Glutamatergic neuron (in vitro differentiated cells): ENCODE data around the gene AQP4. TPM values are rescaled to one million over a fixed set of nuclear protein-coding genes. Genes with fewer than 3 reads are reported as not detected.

Experiments used
- DNase-seq: peaks from one replicate; pipeline ENCODE4 v3.0.0; 2022
- H3K27ac Mint-ChIP-seq: one replicate; pipeline ENCODE4 v1.8.0; 2020; ENCODE audit warnings: mild to moderate bottlenecking, mixed read lengths, inconsistent platforms; ENCODE audit not compliant: unreplicated experiment
- H3K27me3 Mint-ChIP-seq: one replicate; pipeline ENCODE4 v1.8.0; 2020; ENCODE audit warnings: mild to moderate bottlenecking, moderate library complexity, mixed read lengths, inconsistent platforms; ENCODE audit not compliant: unreplicated experiment
- H3K36me3 Mint-ChIP-seq: one replicate; pipeline ENCODE4 v1.8.0; 2020; ENCODE audit warnings: mild to moderate bottlenecking, mixed read lengths, inconsistent platforms; ENCODE audit not compliant: unreplicated experiment
- H3K4me1 Mint-ChIP-seq: one replicate; pipeline ENCODE4 v1.8.0; 2020; ENCODE audit warnings: mild to moderate bottlenecking, low read depth, mixed read lengths, inconsistent platforms; ENCODE audit not compliant: unreplicated experiment
- H3K4me3 Mint-ChIP-seq: one replicate; pipeline ENCODE4 v1.8.0; 2020; ENCODE audit warnings: mild to moderate bottlenecking, mixed read lengths, inconsistent platforms; ENCODE audit not compliant: unreplicated experiment
- H3K9me3 Mint-ChIP-seq: one replicate; pipeline ENCODE4 v1.8.0; 2020; ENCODE audit warnings: mild to moderate bottlenecking, moderate library complexity, mixed read lengths, inconsistent platforms; ENCODE audit not compliant: unreplicated experiment
- total RNA-seq: library from RNA; stranded (reverse); fragmentation: NEBNext Ultra II Directional; extraction: Animal tissue kit (Norgen Biotek cat#: 25700); gene quantifications from one replicate; pipeline ENCODE4 v1.2.1, GENCODE V29; 2021; ENCODE audit not compliant: unreplicated experiment
- TF ChIP-seq, protein P1 (sequence below): fragments of 200-600 bp; sonication (generic); IDR thresholded peaks from one replicate; pipeline ENCODE4 v1.5.0; 2021; ENCODE audit not compliant: partially characterized antibody, unreplicated experiment

The AQP4 gene
- total RNA-seq, 1 donor from 2014 or later: not detected

DNA sequence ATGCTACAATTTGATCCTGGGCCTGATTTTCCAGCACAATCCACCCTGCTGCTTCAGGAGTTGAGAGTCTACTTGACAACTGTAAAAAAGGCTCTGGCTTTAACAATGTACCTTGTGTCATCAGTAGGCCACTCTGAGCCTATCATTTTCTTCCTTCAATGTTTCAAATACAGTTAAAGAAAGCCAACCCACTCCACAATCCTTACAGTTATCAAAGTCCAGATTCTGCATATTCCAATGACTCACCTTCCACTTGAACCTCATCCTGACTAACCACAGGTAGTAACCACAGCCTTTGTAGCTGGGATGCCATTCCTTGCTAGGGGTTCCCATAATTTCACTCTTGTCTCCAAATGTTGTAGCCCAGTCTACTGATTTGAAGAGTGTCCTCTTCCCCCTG, 35.5 kb upstream of the AQP4 start:
- DNase-seq: no peak
- Mint-ChIP-seq H3K4me3 (no peak overlapping the region), H3K9me3 (peaks cover 7% of the 10 kb centered on the region), H3K27ac (no peak overlapping the region), H3K4me1 (no peaks in the 10 kb centered on the region), H3K36me3 (peaks cover 19% of the 10 kb centered on the region), H3K27me3 (no peaks in the 10 kb centered on the region)
- TF ChIP-seq, protein P1, sequence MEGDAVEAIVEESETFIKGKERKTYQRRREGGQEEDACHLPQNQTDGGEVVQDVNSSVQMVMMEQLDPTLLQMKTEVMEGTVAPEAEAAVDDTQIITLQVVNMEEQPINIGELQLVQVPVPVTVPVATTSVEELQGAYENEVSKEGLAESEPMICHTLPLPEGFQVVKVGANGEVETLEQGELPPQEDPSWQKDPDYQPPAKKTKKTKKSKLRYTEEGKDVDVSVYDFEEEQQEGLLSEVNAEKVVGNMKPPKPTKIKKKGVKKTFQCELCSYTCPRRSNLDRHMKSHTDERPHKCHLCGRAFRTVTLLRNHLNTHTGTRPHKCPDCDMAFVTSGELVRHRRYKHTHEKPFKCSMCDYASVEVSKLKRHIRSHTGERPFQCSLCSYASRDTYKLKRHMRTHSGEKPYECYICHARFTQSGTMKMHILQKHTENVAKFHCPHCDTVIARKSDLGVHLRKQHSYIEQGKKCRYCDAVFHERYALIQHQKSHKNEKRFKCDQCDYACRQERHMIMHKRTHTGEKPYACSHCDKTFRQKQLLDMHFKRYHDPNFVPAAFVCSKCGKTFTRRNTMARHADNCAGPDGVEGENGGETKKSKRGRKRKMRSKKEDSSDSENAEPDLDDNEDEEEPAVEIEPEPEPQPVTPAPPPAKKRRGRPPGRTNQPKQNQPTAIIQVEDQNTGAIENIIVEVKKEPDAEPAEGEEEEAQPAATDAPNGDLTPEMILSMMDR: no peak

DNA sequence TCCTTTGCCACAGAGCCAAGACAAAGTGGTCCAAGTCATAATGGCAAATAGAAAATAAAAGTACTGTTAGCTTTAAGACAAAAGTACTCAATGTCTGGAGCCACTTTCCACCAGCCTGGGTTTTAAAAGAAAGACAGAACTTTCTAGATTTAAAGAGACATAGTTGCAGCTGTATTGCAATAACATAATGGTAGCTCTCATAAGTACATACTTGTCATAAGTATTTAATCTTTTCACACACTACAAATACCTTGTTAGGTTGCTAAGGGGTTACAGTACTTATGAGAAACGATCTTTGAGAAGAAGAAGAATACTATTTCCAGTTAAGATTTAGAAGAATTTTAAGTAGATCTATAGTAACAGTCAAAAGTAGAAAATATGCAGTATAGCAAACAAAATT, 28.9 kb upstream of the AQP4 start:
- Mint-ChIP-seq H3K36me3 (no peaks in the 10 kb centered on the region), H3K9me3 (no peaks in the 10 kb centered on the region), H3K4me1 (no peaks in the 10 kb centered on the region), H3K27ac (no peak overlapping the region), H3K4me3 (no peak overlapping the region), H3K27me3 (no peaks in the 10 kb centered on the region)
- TF ChIP-seq, protein P1: no peak
- no peak for DNase-seq

DNA sequence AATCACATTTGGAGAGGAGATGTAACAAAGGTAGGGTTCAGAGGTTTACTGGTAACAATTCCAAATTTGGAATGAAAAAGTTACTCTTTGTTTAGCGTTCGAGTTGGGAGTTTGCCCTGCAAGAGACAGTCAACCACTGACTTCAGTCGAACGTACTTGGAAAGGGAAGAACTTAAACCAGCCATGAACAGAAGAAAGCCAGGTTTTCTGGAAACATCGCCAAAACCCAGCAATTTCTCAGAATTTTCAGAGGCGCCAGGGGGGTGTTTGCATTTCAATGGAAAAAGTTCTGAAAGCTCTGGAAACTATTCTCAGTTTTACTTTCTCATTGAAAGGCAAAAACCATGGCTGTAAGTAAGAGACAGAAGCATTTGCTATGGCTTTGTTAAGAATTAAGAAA, 28.5 kb upstream of the AQP4 start:
- H3K27me3 Mint-ChIP-seq: no peaks in the 10 kb centered on the region
- TF ChIP-seq, protein P1: no peak
- H3K36me3 Mint-ChIP-seq: no peaks in the 10 kb centered on the region
- H3K4me3 Mint-ChIP-seq: no peak overlapping the region
- no peaks in the 10 kb centered on the region for H3K9me3 Mint-ChIP-seq
- no peak overlapping the region for H3K27ac Mint-ChIP-seq
- H3K4me1 Mint-ChIP-seq: no peaks in the 10 kb centered on the region
- no peak for DNase-seq

DNA sequence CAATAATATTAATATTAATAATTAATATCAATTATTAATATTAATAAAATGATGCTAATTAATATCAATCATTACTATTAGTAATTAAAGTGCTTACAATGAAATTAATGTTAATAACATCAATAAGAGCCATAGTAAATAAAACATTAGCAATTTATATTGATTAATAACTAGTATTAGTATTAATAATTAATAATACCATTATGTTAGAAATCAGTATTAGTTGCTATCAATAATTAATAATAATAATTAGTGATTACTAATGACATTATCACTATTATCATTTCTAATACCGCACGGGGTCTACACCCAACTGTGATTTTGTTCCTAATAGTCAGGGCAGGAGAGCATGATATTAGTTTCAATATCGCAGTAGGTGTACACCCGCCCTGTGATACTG, 22.8 kb upstream of the AQP4 start:
- H3K36me3 Mint-ChIP-seq: no peaks in the 10 kb centered on the region
- no peaks in the 10 kb centered on the region for H3K9me3 Mint-ChIP-seq
- no peak overlapping the region for H3K27ac Mint-ChIP-seq
- H3K4me1 Mint-ChIP-seq: no peaks in the 10 kb centered on the region
- H3K4me3 Mint-ChIP-seq: no peak overlapping the region
- TF ChIP-seq, protein P1: no peak
- no peak for DNase-seq
- no peaks in the 10 kb centered on the region for H3K27me3 Mint-ChIP-seq

DNA sequence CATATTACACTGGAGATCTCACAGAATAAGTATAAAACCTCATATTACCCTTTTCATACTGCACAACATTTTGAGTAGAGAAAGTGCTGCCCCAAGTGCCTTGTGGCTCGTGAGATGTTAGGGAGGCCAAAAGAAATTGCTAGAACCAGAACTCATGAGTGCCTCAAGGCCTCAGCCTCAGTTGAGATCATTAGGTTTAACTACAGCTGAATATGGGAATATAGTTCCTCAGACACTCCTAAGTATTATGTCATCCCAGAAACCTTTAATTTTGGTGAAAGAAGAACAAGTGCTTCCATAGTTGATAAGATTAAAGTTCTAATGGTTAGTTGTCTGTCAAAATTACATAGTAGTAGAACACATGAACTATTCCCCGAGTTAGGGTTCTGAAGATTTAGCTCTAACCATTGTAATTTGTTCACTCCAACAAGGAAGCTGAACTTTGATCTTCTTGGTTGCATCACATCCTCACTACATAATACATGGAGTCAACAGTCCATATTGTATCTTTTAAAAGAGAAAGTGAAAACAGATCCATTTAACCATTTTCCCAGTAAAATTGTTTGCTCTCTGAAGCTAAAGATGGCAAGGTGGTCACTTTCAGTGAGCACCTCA, 9.6 kb upstream of the AQP4 start:
- no peaks in the 10 kb centered on the region for H3K4me1 Mint-ChIP-seq
- H3K9me3 Mint-ChIP-seq: no peaks in the 10 kb centered on the region
- H3K4me3 Mint-ChIP-seq: no peak overlapping the region
- no peak for DNase-seq
- no peaks in the 10 kb centered on the region for H3K27me3 Mint-ChIP-seq
- H3K36me3 Mint-ChIP-seq: no peaks in the 10 kb centered on the region
- no peak overlapping the region for H3K27ac Mint-ChIP-seq
- TF ChIP-seq, protein P1: no peak
